ENCODE measurements around the gene ITGA4.

ITGA4 gene

GRCh38 chr2:181459621-181460021, 2.4 kb downstream of the ITGA4 start:
- Histone ChIP-seq H3K27me3 (ENCODE audit: insufficient read depth, low read length) (peaks cover 65% of the 10 kb centered on the region), H3K9me3 (ENCODE audit: insufficient read depth, low read depth, low read length) (no peaks in the 10 kb centered on the region), H3K9ac (ENCODE audit: low read depth, low read length) (no peak overlapping the region), H3K4me1 (ENCODE audit: insufficient read depth, low read length) (0 out of 2 replicates have a peak, but pooled peaks cover 2% of the 10 kb centered on the region), H3K36me3 (ENCODE audit: insufficient read depth, low read length) (no peaks in the 10 kb centered on the region), H3K4me3 (ENCODE audit: low read length) (no peak overlapping the region), H3K27ac (ENCODE audit: low read depth, low read length) (no peak overlapping the region)
- 87% methylated on average over 1 of the region's 1 CpG for WGBS

GRCh38 chr2:181461056-181461997, 4.1 kb downstream of the ITGA4 start:
- WGBS = 94% methylated on average over 4 of the region's 7 CpGs
- 0 out of 2 replicates have a peak, but pooled peaks cover 2% of the 10 kb centered on the region for H3K4me1 ChIP-seq (ENCODE audit: insufficient read depth, low read length)
- H3K9ac ChIP-seq (ENCODE audit: low read depth, low read length) = no peak overlapping the region
- no peak overlapping the region for H3K27ac ChIP-seq (ENCODE audit: low read depth, low read length)
- H3K9me3 ChIP-seq (ENCODE audit: insufficient read depth, low read depth, low read length) = no peaks in the 10 kb centered on the region
- no peak overlapping the region for H3K4me3 ChIP-seq (ENCODE audit: low read length)
- H3K27me3 ChIP-seq (ENCODE audit: insufficient read depth, low read length) = peaks cover 51% of the 10 kb centered on the region
- H3K36me3 ChIP-seq (ENCODE audit: insufficient read depth, low read length) = no peaks in the 10 kb centered on the region

- Histone ChIP-seq H3K36me3 (ENCODE audit: insufficient read depth, low read length) (no peaks in the 10 kb centered on the region), H3K27ac (ENCODE audit: low read depth, low read length) (no peak overlapping the region), H3K4me3 (ENCODE audit: low read length) (no peak overlapping the region), H3K4me1 (ENCODE audit: insufficient read depth, low read length) (no peaks in the 10 kb centered on the region), H3K9ac (ENCODE audit: low read depth, low read length) (no peak overlapping the region), H3K27me3 (ENCODE audit: insufficient read depth, low read length) (peaks cover 44% of the 10 kb centered on the region), H3K9me3 (ENCODE audit: insufficient read depth, low read depth, low read length) (no peaks in the 10 kb centered on the region)
- WGBS = 83% methylated on average over 1 of the region's 1 CpG
Measured at GRCh38 chr2:181462033-181462432, 4.8 kb downstream of the ITGA4 start.

- H3K27ac ChIP-seq (ENCODE audit: low read depth, low read length) = no peak overlapping the region
- H3K9ac ChIP-seq (ENCODE audit: low read depth, low read length) = no peak overlapping the region
- H3K36me3 ChIP-seq (ENCODE audit: insufficient read depth, low read length) = no peaks in the 10 kb centered on the region
- H3K4me3 ChIP-seq (ENCODE audit: low read length) = no peak overlapping the region
- 0 out of 2 replicates have a peak, but pooled peaks cover 6% of the 10 kb centered on the region for H3K4me1 ChIP-seq (ENCODE audit: insufficient read depth, low read length)
- no peaks in the 10 kb centered on the region for H3K9me3 ChIP-seq (ENCODE audit: insufficient read depth, low read depth, low read length)
- peaks cover 28% of the 10 kb centered on the region for H3K27me3 ChIP-seq (ENCODE audit: insufficient read depth, low read length)
- 95% methylated on average over 3 of the region's 3 CpGs for WGBS
Measured at GRCh38 chr2:181463588-181463987, 6.4 kb downstream of the ITGA4 start.

- no peaks in the 10 kb centered on the region for H3K36me3 ChIP-seq (ENCODE audit: insufficient read depth, low read length)
- H3K9me3 ChIP-seq (ENCODE audit: insufficient read depth, low read depth, low read length) = no peaks in the 10 kb centered on the region
- H3K27me3 ChIP-seq (ENCODE audit: insufficient read depth, low read length) = peaks cover 15% of the 10 kb centered on the region
- H3K4me1 ChIP-seq (ENCODE audit: insufficient read depth, low read length) = 0 out of 2 replicates have a peak, but pooled peaks cover 6% of the 10 kb centered on the region
- no peak overlapping the region for H3K4me3 ChIP-seq (ENCODE audit: low read length)
- H3K9ac ChIP-seq (ENCODE audit: low read depth, low read length) = no peak overlapping the region
- WGBS = 90% methylated on average over 2 of the region's 2 CpGs
- no peak overlapping the region for H3K27ac ChIP-seq (ENCODE audit: low read depth, low read length)
Measured at GRCh38 chr2:181464966-181465365, 7.8 kb downstream of the ITGA4 start.

GRCh38 chr2:181465676-181466375, 8.6 kb downstream of the ITGA4 start:
- 100% methylated on average over 2 of the region's 3 CpGs for WGBS
- H3K27me3 ChIP-seq (ENCODE audit: insufficient read depth, low read length) = peaks cover 6% of the 10 kb centered on the region
- H3K4me1 ChIP-seq (ENCODE audit: insufficient read depth, low read length) = 0 out of 2 replicates have a peak, but pooled peaks cover 6% of the 10 kb centered on the region
- H3K4me3 ChIP-seq (ENCODE audit: low read length) = no peak overlapping the region
- H3K9me3 ChIP-seq (ENCODE audit: insufficient read depth, low read depth, low read length) = no peaks in the 10 kb centered on the region
- H3K36me3 ChIP-seq (ENCODE audit: insufficient read depth, low read length) = no peaks in the 10 kb centered on the region
- no peak overlapping the region for H3K9ac ChIP-seq (ENCODE audit: low read depth, low read length)
- no peak overlapping the region for H3K27ac ChIP-seq (ENCODE audit: low read depth, low read length)

- H3K36me3 ChIP-seq (ENCODE audit: insufficient read depth, low read length) = no peaks in the 10 kb centered on the region
- no peak overlapping the region for H3K4me3 ChIP-seq (ENCODE audit: low read length)
- no peaks in the 10 kb centered on the region for H3K9me3 ChIP-seq (ENCODE audit: insufficient read depth, low read depth, low read length)
- H3K4me1 ChIP-seq (ENCODE audit: insufficient read depth, low read length) = 0 out of 2 replicates have a peak, but pooled peaks cover 6% of the 10 kb centered on the region
- 51% methylated on average over 4 of the region's 4 CpGs for WGBS
- no peak overlapping the region for H3K9ac ChIP-seq (ENCODE audit: low read depth, low read length)
- H3K27me3 ChIP-seq (ENCODE audit: insufficient read depth, low read length) = no peaks in the 10 kb centered on the region
- no peak overlapping the region for H3K27ac ChIP-seq (ENCODE audit: low read depth, low read length)
Measured at GRCh38 chr2:181466661-181467576, 9.7 kb downstream of the ITGA4 start.

GRCh38 chr2:181467966-181468707, 11.0 kb downstream of the ITGA4 start:
- Histone ChIP-seq H3K4me3 (ENCODE audit: low read length) (no peak overlapping the region), H3K27me3 (ENCODE audit: insufficient read depth, low read length) (no peaks in the 10 kb centered on the region), H3K27ac (ENCODE audit: low read depth, low read length) (no peak overlapping the region), H3K4me1 (ENCODE audit: insufficient read depth, low read length) (0 out of 2 replicates have a peak, but pooled peaks cover 6% of the 10 kb centered on the region), H3K36me3 (ENCODE audit: insufficient read depth, low read length) (no peaks in the 10 kb centered on the region), H3K9me3 (ENCODE audit: insufficient read depth, low read depth, low read length) (no peaks in the 10 kb centered on the region), H3K9ac (ENCODE audit: low read depth, low read length) (no peak overlapping the region)
- 92% methylated on average over 3 of the region's 3 CpGs for WGBS

GRCh38 chr2:181468811-181469210, 11.6 kb downstream of the ITGA4 start:
- H3K4me1 ChIP-seq (ENCODE audit: insufficient read depth, low read length) = 0 out of 2 replicates have a peak, but pooled peaks cover 6% of the 10 kb centered on the region
- H3K9me3 ChIP-seq (ENCODE audit: insufficient read depth, low read depth, low read length) = no peaks in the 10 kb centered on the region
- H3K4me3 ChIP-seq (ENCODE audit: low read length) = no peak overlapping the region
- no peaks in the 10 kb centered on the region for H3K36me3 ChIP-seq (ENCODE audit: insufficient read depth, low read length)
- WGBS = no CpG with 5 or more reads among the region's 1 CpG
- no peak overlapping the region for H3K27ac ChIP-seq (ENCODE audit: low read depth, low read length)
- H3K27me3 ChIP-seq (ENCODE audit: insufficient read depth, low read length) = no peaks in the 10 kb centered on the region
- H3K9ac ChIP-seq (ENCODE audit: low read depth, low read length) = no peak overlapping the region

GRCh38 chr2:181471226-181471625, 14.0 kb downstream of the ITGA4 start:
- Histone ChIP-seq H3K27ac (ENCODE audit: low read depth, low read length) (no peak overlapping the region), H3K9ac (ENCODE audit: low read depth, low read length) (no peak overlapping the region), H3K4me3 (ENCODE audit: low read length) (no peak overlapping the region), H3K27me3 (ENCODE audit: insufficient read depth, low read length) (no peaks in the 10 kb centered on the region), H3K4me1 (ENCODE audit: insufficient read depth, low read length) (0 out of 2 replicates have a peak, but pooled peaks cover 6% of the 10 kb centered on the region), H3K36me3 (ENCODE audit: insufficient read depth, low read length) (no peaks in the 10 kb centered on the region), H3K9me3 (ENCODE audit: insufficient read depth, low read depth, low read length) (no peaks in the 10 kb centered on the region)
- 96% methylated on average over 3 of the region's 3 CpGs for WGBS

All from HUES64 (cell line).